ENCODE data around the gene ZCCHC14. TPM values are rescaled to one million over a fixed set of nuclear protein-coding genes. Genes with fewer than 3 reads are reported as not detected.

ZCCHC14 gene
- total RNA-seq, 1 donor from 2014 or later = 19.0 TPM

DNA sequence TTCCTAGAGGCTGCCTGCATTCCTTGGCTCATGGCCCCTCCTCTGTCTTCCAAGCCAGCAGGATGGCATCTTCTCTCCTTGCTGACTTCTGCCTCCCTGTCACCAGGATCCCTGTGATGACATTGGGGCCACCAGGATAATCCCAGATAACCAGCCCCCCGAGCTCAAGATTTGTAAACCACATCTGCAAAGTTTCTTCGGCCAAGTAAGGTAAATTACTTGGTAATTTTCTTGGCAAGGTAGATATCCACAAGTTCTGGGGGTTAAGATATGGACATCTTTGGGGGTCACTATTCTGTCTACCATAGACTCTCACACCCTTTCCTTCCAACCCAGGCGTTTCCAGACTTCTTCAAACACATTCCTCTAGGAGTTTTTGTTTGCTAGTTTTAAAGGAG lies 42.6 kb upstream of the ZCCHC14 start:
- Histone ChIP-seq H2AFZ (ENCODE audit: low read depth, low read length) (no peak overlapping the region), H3K4me3 (ENCODE audit: insufficient read depth, low read depth, low read length) (no peak overlapping the region), H3K36me3 (ENCODE audit: insufficient read depth, low read length) (no peaks in the 10 kb centered on the region), H3K4me2 (ENCODE audit: low read length) (no peak overlapping the region), H3K4me1 (ENCODE audit: insufficient read depth, low read length) (peaks cover 9% of the 10 kb centered on the region), H3K9me3 (ENCODE audit: insufficient read depth, low read depth, low read length) (peaks cover 18% of the 10 kb centered on the region), H4K20me1 (ENCODE audit: insufficient read depth, low read length) (no peaks in the 10 kb centered on the region), H3K27me3 (ENCODE audit: insufficient read depth, low read length) (peaks cover 7% of the 10 kb centered on the region), H3K79me2 (ENCODE audit: insufficient read depth, low read length) (no peaks in the 10 kb centered on the region), H3K27ac (ENCODE audit: low read depth, low read length) (no peak overlapping the region), H3K9ac (ENCODE audit: low read length) (no peak overlapping the region)
- no peak overlapping the region for H3K27ac Mint-ChIP-seq (ENCODE audit: unreplicated experiment)
- peaks cover 4% of the 10 kb centered on the region for H3K4me1 Mint-ChIP-seq (ENCODE audit: low read depth, unreplicated experiment)
- no peaks in the 10 kb centered on the region for H3K36me3 Mint-ChIP-seq (ENCODE audit: low read depth, unreplicated experiment)
- peaks cover 43% of the 10 kb centered on the region for H3K27me3 Mint-ChIP-seq (ENCODE audit: low read depth, unreplicated experiment)
- H3K9me3 Mint-ChIP-seq (ENCODE audit: unreplicated experiment) = peaks cover 48% of the 10 kb centered on the region
- no peak for FAIRE-seq
- no peak for DNase-seq (ENCODE audit: low read depth)
- TF ChIP-seq EZH2 (IDR thresholded peaks at IDR 0.05; ENCODE audit: insufficient read depth, low read length) = no peak
- TF ChIP-seq, protein P1, sequence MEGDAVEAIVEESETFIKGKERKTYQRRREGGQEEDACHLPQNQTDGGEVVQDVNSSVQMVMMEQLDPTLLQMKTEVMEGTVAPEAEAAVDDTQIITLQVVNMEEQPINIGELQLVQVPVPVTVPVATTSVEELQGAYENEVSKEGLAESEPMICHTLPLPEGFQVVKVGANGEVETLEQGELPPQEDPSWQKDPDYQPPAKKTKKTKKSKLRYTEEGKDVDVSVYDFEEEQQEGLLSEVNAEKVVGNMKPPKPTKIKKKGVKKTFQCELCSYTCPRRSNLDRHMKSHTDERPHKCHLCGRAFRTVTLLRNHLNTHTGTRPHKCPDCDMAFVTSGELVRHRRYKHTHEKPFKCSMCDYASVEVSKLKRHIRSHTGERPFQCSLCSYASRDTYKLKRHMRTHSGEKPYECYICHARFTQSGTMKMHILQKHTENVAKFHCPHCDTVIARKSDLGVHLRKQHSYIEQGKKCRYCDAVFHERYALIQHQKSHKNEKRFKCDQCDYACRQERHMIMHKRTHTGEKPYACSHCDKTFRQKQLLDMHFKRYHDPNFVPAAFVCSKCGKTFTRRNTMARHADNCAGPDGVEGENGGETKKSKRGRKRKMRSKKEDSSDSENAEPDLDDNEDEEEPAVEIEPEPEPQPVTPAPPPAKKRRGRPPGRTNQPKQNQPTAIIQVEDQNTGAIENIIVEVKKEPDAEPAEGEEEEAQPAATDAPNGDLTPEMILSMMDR (IDR thresholded peaks at IDR 0.05; ENCODE audit: insufficient read depth, low read depth, low read length) = no peak
- no peak overlapping the region for H3K4me3 Mint-ChIP-seq (ENCODE audit: unreplicated experiment)

DNA sequence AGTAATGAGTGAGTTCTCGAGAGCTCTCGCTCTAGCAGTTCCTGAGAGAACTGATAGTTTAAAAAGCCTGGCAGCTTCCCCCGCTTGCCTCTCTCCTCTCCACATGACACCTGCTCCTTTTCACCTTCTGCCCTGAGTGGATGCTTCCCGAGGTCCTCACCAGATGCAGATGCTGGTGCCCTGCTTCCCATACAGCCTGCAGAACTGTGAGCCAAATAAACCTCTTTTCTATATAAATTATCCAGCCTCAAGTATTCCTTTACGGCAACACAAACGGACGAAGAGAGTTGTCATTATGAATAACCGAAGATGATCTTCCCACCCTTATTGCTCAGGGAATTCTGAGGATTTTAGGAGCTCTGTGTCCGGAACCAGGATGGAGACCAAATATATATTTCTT lies 41.9 kb upstream of the ZCCHC14 start:
- Histone ChIP-seq H3K79me2 (ENCODE audit: insufficient read depth, low read length) (no peaks in the 10 kb centered on the region), H3K4me1 (ENCODE audit: insufficient read depth, low read length) (peaks cover 5% of the 10 kb centered on the region), H4K20me1 (ENCODE audit: insufficient read depth, low read length) (no peaks in the 10 kb centered on the region), H3K9me3 (ENCODE audit: insufficient read depth, low read depth, low read length) (peaks cover 18% of the 10 kb centered on the region), H3K9ac (ENCODE audit: low read length) (no peak overlapping the region), H2AFZ (ENCODE audit: low read depth, low read length) (no peak overlapping the region), H3K27me3 (ENCODE audit: insufficient read depth, low read length) (peaks cover 3% of the 10 kb centered on the region), H3K36me3 (ENCODE audit: insufficient read depth, low read length) (no peaks in the 10 kb centered on the region), H3K4me3 (ENCODE audit: insufficient read depth, low read depth, low read length) (no peak overlapping the region), H3K4me2 (ENCODE audit: low read length) (no peak overlapping the region), H3K27ac (ENCODE audit: low read depth, low read length) (no peak overlapping the region)
- H3K4me1 Mint-ChIP-seq (ENCODE audit: low read depth, unreplicated experiment) = peaks cover 4% of the 10 kb centered on the region
- no peak for DNase-seq (ENCODE audit: low read depth)
- H3K9me3 Mint-ChIP-seq (ENCODE audit: unreplicated experiment) = peaks cover 48% of the 10 kb centered on the region
- H3K27me3 Mint-ChIP-seq (ENCODE audit: low read depth, unreplicated experiment) = peaks cover 36% of the 10 kb centered on the region
- no peak overlapping the region for H3K27ac Mint-ChIP-seq (ENCODE audit: unreplicated experiment)
- no peak overlapping the region for H3K4me3 Mint-ChIP-seq (ENCODE audit: unreplicated experiment)
- no peak for FAIRE-seq
- no peak for TF ChIP-seq EZH2 (IDR thresholded peaks at IDR 0.05; ENCODE audit: insufficient read depth, low read length)
- TF ChIP-seq, protein P1 (IDR thresholded peaks at IDR 0.05; ENCODE audit: insufficient read depth, low read depth, low read length) = no peak
- no peaks in the 10 kb centered on the region for H3K36me3 Mint-ChIP-seq (ENCODE audit: low read depth, unreplicated experiment)

DNA sequence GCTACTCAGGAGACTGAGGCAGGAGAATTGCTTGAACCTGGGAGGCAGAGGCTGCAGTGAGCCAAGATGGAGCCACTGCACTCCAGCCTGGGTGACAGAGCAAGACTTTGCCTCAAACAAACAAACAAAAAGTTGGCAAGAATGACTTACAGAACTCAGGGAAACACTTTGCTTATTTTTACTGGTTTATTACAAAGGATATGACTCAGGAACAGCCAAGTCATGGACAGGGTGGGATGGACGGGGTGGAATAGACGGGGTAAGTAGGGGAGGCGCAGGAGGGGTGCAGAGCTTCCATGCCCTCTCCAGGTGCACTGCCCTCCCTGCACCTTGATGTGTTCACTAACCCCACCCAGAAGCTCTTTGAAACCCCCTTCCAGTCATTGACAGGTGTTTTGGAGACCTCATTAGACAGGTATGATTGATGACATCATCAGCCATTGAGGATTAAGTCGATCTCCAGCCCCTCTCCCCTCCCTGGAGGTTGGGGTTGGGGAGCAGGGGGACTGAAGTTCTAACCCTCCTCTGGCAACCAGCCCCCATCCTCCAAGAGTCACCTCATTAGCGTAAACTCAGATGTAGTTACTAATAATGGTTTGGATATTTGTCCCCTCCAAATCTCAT lies 41.3 kb upstream of the ZCCHC14 start:
- peaks cover 18% of the 10 kb centered on the region for H3K9me3 ChIP-seq (ENCODE audit: insufficient read depth, low read depth, low read length)
- DNase-seq (ENCODE audit: low read depth) = no peak
- H2AFZ ChIP-seq (ENCODE audit: low read depth, low read length) = no peak overlapping the region
- Mint-ChIP-seq H3K27me3 (ENCODE audit: low read depth, unreplicated experiment) (peaks cover 31% of the 10 kb centered on the region), H3K9me3 (ENCODE audit: unreplicated experiment) (peaks cover 51% of the 10 kb centered on the region), H3K4me1 (ENCODE audit: low read depth, unreplicated experiment) (peaks cover 4% of the 10 kb centered on the region), H3K27ac (ENCODE audit: unreplicated experiment) (no peak overlapping the region), H3K4me3 (ENCODE audit: unreplicated experiment) (no peak overlapping the region), H3K36me3 (ENCODE audit: low read depth, unreplicated experiment) (no peaks in the 10 kb centered on the region)
- no peak for FAIRE-seq
- peaks cover 5% of the 10 kb centered on the region for H3K4me1 ChIP-seq (ENCODE audit: insufficient read depth, low read length)
- H3K79me2 ChIP-seq (ENCODE audit: insufficient read depth, low read length) = no peaks in the 10 kb centered on the region
- no peak overlapping the region for H3K9ac ChIP-seq (ENCODE audit: low read length)
- no peaks in the 10 kb centered on the region for H3K36me3 ChIP-seq (ENCODE audit: insufficient read depth, low read length)
- no peaks in the 10 kb centered on the region for H4K20me1 ChIP-seq (ENCODE audit: insufficient read depth, low read length)
- no peak for TF ChIP-seq EZH2 (IDR thresholded peaks at IDR 0.05; ENCODE audit: insufficient read depth, low read length)
- TF ChIP-seq, protein P1 (IDR thresholded peaks at IDR 0.05; ENCODE audit: insufficient read depth, low read depth, low read length) = no peak
- no peaks in the 10 kb centered on the region for H3K27me3 ChIP-seq (ENCODE audit: insufficient read depth, low read length)
- no peak overlapping the region for H3K4me2 ChIP-seq (ENCODE audit: low read length)
- no peak overlapping the region for H3K27ac ChIP-seq (ENCODE audit: low read depth, low read length)
- H3K4me3 ChIP-seq (ENCODE audit: insufficient read depth, low read depth, low read length) = no peak overlapping the region
